NCI-H1092 treated with DMSO at 0.1 percent for 48 hours (cell line): ENCODE data around the gene MICAL3.
"Not testable (repeated sequence)": the region's sequence is repeated elsewhere in the genome, so short reads cannot be mapped to it uniquely, and the experiment has no call there.

Source experiments
- DNase-seq: peaks from one replicate; lab custom pipeline; 2025; lab: John Stamatoyannopoulos, UW

Gene MICAL3

DNA sequence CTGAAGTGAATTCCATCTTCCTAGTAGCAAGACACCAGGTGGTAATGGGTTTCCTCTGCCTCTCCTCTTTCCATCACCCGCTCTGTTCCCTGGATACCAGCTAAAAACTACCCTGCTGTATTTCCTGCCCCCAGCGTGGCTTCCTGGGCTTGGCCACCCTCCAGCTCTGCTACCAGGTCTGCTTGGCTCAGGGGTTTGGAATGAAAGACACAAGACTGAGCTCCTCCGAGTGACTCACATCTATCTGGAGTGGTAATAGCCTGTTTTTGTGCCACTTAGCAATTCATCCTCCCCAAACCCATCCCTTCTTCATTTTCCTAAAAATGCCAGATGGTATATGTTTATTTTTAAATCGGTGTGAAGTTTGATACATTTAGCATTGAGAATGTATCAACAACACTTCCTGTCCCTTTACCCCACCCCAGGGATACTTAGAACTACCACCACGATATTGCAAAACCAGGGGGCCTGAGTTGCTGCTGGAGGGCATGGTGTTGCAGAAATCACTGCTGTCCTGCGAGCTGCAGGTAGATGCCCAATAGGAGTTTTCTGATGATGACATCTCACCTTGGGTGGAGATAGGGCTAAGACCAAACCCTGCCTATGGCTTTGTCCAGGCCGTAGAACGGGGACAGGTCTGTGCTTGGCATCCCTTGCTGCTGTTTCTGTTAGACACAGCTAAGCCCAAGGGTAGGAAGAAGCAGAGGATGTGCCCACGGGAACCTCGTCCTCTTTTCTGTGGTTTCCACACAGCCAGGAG lies 7.5 kb upstream of the MICAL3 start:
- DNase-seq: peak; percentile 49

DNA sequence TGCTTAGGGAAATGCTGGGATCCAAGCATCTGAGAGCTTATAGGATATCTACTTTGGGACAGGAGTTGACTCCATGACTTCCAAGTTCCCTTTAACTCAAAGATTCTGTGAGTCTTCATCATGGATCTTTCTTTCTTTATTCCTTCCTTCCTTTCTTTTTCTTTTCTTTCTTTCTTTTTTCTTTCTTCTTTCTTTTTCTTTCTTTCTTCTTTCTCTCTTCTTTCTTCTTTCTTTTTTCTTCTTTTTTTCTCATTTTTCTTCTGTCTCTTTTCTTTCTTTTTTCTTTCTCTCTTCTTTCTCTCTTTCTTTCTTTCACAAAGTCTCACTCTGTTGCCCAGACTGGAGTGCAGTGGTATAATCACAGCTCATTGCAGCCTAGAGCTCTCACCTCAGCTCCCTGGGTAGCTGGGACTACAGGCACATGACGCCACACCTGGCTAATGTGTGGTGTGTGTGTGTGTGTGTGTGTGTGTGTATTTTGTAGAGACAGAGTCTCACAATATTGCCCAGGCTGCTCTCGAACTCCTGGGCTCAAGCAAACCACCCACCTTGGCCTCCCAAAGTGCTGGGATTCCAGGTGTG lies 5.4 kb upstream of the MICAL3 start:
- DNase-seq: no peak

DNA sequence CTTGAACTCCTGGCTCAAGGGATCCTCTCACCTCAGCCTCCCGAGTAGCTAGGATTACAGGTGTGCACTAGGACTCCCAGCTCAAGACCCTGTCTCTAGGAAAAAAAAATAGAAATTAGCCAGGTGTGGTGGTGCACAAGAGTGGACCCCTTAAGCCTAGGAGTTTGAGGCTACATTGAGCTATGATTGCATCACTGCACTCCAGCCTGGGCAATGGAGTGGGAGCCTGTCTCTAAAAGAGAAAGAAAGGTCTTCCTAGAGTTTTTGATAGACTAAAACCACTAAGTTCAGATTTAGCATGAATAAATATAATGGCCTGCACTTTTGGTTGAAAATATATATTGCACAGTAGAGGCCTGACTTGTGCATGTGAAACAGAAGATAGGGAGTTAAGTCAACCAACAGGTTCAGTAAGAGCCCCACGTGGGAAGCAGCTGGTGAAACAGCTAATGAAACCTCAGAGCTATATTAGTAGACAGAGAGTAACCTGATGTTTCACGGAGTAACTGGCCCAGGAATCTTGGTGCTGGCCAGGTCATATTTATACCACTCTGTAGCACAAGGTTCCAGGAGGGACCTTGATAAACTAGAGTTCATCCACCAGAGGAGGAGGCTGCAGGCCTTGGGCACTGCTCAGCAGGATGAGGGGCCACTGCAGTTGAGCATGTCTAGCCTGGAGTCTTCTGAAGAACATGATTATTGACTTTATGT lies 4.6 kb upstream of the MICAL3 start:
- no peak for DNase-seq

GRCh38 chr22:18025898-18026297 lies 1.5 kb upstream of the MICAL3 start:
- not testable (repeated sequence) for DNase-seq

- DNase-seq: no peak
Measured at GRCh38 chr22:18024956-18025720, 777 bp upstream of the MICAL3 start.

DNA sequence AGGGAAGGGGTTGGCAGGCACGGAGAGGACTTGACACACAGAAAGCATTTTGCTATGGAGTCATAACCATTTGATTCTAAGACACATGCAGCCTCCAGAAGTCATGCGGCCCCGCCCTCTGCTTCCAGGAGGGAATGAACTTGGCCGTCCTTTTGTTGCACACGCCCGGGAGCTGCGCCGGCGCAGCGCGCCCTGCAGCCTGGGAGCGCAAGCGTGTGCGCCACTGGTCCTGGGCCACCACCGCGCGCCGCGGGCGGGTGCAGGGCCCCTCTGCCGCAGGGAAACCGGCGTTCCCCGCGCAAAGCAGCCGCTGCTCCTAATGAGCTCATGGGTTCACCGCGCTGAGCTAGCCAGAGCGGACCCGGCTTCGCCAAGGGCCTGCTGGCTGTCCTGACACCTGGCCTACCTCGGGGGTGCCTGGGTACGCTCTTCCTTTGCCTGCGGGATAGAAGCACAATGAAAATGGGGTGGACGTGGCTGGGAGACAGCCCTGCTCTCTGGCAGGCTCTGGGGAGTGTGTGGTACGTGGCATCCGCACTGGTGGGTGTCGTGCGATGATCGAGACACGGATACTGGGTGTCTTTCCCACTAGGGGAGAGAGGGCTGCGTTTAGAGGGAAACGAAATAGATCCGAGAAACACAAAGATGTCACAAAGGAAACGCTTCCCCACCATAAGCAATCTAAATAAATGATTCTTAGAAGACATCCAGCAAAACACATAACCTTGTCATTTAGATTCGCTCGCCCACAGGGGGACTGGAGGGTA lies 669 bp downstream of the MICAL3 start:
- DNase-seq: peak; percentile 74

- no peak for DNase-seq
Measured at GRCh38 chr22:18022876-18023275, 1.5 kb downstream of the MICAL3 start.

- DNase-seq: no peak
Measured at GRCh38 chr22:18021431-18021830, 2.9 kb downstream of the MICAL3 start.

DNA sequence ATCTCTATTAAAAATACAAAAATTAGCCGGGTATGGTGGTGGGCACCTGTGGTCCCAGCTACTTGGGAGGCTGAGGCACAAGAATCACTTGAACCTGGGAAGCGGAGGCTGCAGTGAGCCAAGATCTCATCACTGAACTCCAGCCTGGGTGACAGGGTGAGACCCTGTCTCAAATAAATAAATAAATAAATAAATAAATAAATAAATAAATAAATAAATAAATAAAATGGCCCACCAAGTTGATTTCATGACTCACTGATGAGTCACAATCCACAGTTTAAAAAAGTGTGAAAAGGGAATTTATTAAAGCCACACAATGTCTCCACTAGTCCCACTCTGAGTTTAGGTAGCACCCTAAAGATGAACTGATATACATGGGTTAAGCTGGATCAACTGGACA lies 3.6 kb downstream of the MICAL3 start:
- DNase-seq: not testable (repeated sequence)

- DNase-seq: no peak
Measured at GRCh38 chr22:18013947-18014346, 10.4 kb downstream of the MICAL3 start.

- no peak for DNase-seq
Measured at GRCh38 chr22:18013436-18013835, 10.9 kb downstream of the MICAL3 start.

GRCh38 chr22:18012531-18012930 lies 11.8 kb downstream of the MICAL3 start:
- no peak for DNase-seq

DNA sequence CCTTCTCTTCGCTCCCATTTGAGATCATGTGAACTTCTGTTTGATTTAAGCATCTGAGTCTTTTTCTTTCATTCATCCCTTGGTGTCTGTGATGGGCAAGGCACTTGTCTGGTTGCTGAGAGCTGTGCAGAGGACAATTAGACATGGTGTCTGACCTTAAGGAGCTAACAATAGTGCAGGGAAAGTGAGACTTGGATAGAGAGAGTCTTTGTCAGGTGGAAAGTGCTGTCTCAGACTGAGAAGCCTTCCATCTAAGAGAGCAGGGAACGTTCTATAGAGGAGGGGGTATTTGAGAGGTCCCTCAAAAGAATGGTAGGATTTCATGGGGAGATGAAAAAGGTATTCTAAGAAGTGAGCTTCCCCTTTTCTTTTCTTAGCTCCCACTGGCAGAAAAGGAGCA lies 14.1 kb downstream of the MICAL3 start:
- no peak for DNase-seq

DNA sequence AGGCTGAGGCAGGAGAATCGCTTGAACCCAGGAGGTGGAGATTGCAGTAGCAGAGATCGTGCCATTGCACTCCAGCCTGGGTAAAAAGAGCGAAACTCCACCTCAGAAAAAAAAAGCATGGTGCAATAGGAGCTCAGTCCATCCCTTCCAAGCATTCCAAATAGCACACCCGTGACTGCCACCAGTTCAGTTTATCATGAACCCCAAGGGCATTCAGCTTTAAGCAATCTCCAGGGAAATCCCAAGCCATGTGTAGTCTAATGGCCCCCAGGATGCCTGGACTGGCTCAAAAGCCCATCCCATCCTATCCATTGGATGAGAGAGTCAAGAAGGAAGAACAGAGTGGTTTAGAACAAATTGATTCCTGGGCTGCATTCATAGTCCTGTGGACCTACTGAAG lies 16.2 kb downstream of the MICAL3 start:
- no peak for DNase-seq

- no peak for DNase-seq
Measured at GRCh38 chr22:18005201-18005926, 19.0 kb downstream of the MICAL3 start.

- DNase-seq: not testable (repeated sequence)
Measured at GRCh38 chr22:18001894-18002315, 22.5 kb downstream of the MICAL3 start.

GRCh38 chr22:18001040-18001893 lies 23.1 kb downstream of the MICAL3 start:
- peak; percentile 96 for DNase-seq

DNA sequence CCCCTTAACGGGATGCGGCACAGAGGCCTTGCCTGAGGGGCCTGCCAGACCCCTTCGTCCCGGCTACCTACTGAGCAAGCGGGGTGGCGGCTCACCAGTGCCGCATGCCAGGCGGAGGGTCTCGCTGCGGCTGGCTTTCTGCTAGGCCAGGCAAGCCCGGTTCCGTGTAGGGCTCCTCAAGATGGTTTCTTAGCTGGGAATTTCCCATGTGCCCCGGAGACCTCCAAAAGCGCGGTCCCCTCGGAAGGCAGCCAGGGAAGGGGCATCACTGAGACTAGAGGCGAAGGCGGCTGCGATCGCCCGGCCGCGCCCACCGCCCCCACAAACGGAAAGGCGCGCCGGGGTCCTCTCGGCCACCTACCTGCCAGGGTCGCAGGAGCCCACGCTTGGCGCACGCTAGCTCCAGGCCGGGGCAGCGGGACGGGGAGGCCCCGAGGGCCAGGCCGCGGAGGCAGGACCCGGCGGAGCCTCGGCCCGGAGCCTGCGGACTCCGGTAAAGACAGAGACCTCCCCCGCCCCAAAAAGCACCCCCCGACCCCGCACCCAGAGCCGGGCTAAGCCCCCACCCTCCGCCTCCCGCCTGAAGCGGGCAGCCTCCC lies 23.8 kb downstream of the MICAL3 start:
- DNase-seq: peak; percentile 9

DNA sequence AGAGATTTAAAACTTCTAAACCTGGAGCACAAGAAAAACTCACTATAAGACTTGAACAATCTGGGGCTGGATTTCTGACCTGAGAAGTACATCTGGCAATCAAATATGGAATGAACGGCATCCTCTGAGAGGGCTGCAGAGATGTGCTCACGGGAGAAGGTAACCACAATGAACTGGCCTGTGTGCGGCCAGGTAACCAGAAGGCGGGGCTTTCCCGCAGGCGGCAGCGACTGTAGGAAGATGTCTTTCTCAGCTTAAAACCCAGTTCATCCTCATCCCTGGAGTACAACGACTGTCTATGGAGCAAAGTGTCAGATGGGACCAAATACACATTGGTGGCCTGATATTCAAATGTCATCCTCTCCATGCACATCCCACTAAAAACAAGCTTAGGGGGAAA lies 24.5 kb downstream of the MICAL3 start:
- DNase-seq: no peak

DNA sequence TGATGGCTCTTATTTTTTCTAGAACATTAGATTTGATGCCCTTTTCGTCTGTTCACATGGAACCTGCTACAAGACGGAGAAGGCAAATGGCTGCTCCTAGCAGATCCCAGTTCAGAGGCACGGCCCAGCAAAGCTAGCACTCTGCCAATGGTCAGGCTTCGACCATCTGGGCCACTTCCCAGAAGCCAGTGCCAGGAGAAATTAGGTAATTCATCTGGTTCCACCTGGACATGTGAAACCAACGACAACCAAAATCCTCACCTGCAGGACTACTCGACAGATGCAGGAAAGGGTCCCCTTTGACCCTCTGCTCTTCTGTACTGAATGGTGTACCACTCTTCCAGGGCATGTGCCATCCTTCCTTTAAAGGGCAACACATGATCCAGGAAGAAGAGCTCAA lies 25.4 kb downstream of the MICAL3 start:
- DNase-seq: no peak
